B cell (primary cell): ENCODE measurements around the gene FGF3.

ENCODE experiments used
- CTCF ChIP-seq: fragments of 200-600 bp; IDR thresholded peaks from one replicate; pipeline ENCODE4 v1.8.0; 2022; ENCODE audit warnings: antibody characterized with exemption, mild to moderate bottlenecking
- EZH2 ChIP-seq: IDR thresholded peaks from 2 replicates; pipeline ENCODE4 v1.6.1; 2012; ENCODE audit warnings: borderline replicate concordance, low read depth, mild to moderate bottlenecking, moderate library complexity, low read length; ENCODE audit not compliant: insufficient read depth, poor library complexity, severe bottlenecking

DNA sequence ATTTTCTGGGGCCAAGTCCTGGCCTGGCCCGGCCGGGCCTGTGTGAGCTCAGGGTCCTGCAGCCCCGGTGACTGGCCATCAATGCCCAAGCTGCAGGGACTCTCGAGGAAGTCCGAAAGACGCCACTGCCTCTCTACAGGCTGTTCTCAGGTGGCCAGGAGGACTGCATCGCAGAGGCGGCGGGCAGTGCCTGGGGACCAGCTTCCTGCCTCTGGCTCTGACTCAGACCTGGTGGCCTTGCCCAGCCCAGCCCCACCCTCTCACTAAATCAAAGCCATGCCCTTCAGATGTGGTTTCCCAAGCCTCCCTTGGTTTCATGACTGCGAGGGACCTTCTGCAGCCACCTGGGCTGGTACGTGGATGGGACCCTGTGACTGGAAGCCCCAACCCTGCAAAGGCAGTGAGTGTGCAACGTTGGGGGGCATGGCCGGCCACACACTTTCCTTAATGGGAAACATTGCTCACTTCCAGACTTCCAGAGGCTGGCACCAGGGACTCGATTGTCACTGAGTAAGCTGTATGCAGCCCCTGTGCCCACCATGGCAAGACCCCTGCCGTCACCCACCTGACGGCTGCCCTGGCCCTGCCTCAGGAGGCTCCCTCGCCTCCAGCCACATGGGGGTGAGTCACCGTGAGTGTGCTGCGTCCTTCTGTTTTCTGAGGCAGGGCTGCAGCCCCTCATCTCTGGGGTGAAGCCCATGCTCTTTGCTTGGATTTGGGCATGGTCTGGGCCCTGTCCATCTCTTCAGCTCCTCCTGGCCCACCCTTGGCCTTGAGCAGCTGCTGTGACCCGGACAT, 6.0 kb upstream of the FGF3 start:
- TF ChIP-seq CTCF: no peak
- TF ChIP-seq EZH2: no peak
